Stimulated activated CD4-positive, alpha-beta T cell treated with anti-CD3 and anti-CD28 coated beads, Interleukin-2, amount 100 ng/mL, for 24 hours (primary cell): Measurements from ENCODE around the gene ATG101.

ENCODE experiments used
- DNase-seq, 2 donors: peaks; one replicate each; pipeline ENCODE4 v3.0.0-alpha.2; 2020

ATG101 gene

GRCh38 chr12:52058631-52059361 lies 11.0 kb upstream of the ATG101 start:
- DNase-seq = no peak

DNA sequence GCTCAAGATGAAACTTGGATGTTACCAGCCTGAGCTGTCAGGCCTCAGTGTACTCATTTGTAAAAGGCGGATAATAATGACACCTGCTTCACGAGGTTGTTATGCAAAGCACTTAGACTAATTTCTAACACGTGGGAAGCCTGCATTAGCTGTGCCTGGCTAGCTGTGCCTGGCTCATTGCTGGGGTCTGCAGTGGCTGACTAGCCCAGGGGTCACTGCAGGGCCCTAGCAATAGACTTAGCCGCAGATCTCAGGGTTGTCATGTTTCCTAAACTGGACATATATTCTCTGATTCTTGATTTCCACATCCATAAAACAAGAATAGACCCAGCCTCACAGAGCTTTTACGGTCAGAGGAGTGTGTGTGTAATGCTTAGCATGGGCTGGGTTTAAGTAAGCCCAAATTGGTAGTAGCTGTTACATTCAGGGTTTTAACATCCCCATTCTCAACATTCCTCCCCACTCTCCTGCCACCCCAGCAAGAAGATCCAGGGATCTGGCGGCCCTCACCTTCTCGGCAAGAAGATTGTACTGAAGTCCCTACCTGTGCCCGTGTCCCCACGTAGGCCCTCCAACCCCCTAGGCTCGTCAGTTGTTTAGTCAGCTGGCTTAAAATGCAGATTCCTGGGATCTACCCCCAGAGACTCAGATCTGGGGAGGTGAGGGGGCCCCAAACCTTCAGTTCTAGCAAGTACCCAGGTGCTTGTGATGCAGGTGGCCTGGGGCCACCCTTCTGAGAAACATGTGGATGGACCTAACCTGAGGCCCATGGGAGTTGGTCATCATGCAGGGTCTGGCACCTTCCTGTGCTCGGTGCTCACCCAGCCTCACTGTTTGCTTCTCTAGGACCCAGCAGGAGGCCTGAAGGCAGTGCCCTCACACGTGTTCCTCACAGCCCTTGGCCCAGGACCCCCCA lies 9.9 kb upstream of the ATG101 start:
- DNase-seq = no peak

- DNase-seq = no peak
These were observed 9.1 kb upstream of the ATG101 start for GRCh38 chr12:52060498-52061177.

GRCh38 chr12:52061470-52062166 lies 8.2 kb upstream of the ATG101 start:
- no peak for DNase-seq

DNA sequence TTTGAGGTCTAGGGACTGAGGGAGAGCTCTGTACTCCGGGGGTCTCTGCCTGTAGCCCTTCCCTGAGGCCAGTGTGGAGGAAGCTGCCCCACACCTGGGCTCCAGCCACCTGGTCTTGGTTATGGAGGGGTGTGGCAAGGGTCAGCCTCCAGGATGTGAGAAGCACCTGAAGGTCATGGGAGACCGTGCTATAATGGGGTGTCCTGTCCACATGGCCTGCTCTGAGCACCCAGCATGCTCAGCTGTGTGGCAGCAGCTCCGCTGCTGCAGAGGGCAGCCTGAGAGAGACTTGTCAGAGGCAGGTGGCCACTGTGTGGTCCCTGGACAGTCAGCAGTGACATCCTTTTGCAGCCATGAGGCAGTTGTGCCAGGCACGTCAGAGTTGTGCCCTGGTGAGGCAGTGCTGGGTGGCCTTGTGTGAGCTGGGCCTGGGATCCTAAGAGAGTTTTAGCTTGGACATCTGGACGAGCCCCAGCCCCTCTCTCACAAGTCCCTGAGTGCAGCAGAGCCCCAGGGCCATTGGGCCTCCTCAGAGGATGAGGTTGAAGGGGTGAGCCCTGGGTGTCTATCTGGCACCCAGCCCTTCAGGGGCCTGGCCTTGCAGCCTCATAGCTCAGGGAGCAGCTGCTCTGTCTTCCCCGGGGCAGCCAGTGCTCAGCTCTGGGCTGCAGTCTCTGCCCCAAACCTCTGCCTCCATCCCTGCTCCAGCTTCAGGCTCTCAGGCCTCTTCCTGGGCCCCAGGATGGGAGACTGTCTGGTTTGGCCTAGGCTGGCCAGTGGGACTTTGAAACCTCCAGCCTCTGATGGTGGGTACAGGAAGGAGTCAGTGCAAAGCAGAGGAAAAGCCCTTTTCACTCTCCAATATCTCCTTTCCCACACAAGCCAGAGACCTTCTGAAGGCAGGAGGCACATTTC lies 7.4 kb upstream of the ATG101 start:
- no peak for DNase-seq

GRCh38 chr12:52063082-52063924 lies 6.5 kb upstream of the ATG101 start:
- DNase-seq = no peak

DNA sequence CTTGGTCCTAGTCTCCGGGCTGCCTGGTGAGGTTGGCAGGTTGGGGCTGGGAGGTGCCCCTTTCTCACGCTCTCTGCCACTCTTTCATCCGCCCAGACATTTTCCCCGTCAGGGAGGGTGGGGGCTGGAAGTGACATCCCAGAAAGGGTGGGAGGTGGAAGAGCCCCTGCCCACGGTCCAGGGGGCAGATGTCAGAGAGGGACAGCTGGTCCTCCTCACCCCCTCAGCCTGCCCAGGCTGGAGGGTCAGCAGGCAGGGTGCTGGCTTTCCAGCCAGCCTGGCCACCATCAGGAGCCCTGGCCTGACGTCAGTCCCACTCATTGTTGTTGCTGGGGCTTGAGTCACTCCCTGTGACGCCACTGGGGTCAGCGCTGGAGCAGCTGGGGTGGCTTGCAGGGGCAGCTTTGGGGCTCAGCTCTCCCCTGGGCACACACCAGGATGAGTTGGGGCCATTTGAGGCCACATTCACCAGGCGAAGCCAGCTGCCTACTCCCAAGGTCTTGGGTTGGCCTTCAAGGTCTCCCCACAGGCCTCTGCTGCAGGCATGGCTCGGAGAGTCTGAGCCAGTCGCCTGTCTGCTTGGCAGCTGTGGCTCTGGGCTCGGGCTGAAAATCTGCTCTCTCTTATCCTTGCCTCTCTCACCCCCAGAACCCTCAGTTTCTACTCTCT lies 5.7 kb upstream of the ATG101 start:
- DNase-seq = no peak

DNA sequence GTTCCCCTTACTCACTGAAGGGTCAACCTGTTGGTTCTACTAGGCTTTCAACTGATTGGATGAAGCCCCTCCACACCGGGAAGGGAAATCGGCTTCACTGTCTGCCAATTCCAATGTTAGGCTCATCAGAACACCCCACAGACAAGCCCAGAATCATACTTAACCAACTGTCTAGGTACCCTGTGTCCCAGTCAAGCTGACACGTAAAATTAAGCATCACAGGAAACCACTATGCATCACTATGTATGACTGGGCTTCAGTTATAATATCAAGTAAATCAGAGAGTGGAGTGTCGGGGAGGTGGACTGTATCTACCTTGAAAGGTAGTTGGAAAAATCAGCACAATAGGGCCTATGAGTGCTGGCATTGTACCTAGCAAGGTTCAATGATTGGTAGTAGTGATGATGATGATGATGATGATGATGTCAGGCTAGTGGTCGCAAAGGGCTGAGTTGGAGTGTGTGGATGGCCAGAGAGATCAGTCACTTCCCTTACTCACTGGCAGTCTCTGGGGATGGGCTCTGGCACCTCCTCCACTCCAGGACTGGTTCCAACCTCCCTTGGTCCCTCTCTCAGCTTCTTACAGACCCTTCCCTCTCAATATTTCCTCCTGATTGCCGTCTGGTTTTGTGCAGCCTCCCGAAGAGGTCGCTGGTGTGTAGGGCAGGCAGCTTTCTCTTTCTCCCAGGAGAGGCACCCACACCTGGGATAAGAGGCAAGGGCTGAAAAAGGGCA lies 3.3 kb upstream of the ATG101 start:
- no peak for DNase-seq

- DNase-seq = no peak
These were observed 2.8 kb upstream of the ATG101 start for GRCh38 chr12:52067081-52067374.

- DNase-seq = no peak
These were observed 577 bp downstream of the ATG101 start for GRCh38 chr12:52070185-52070925.

GRCh38 chr12:52073531-52074381 lies 4.0 kb downstream of the ATG101 start:
- DNase-seq = no peak

- no peak for DNase-seq
These were observed 5.4 kb downstream of the ATG101 start for GRCh38 chr12:52074971-52075724.

- no peak for DNase-seq
These were observed 7.0 kb downstream of the ATG101 start for GRCh38 chr12:52076811-52077210.

DNA sequence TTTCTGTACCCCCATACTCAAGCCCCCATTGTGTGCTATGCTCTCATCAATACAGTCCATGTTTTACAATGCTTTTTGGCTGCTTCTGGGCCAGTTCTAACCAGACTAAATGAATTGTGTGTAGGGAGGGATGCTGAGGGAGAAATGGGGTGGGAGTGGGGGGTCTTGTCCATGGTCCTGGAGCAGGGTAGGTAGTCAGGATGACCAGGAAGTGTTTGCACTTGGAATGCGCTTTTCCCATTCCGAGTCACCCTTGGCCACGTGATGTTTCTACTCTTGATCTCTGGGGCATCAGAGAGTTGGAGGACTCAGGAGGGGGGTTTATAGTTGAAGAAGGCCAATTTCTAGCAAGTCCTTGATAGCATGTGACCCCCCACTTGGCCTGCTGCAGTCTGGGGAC lies 8.5 kb downstream of the ATG101 start:
- no peak for DNase-seq

DNA sequence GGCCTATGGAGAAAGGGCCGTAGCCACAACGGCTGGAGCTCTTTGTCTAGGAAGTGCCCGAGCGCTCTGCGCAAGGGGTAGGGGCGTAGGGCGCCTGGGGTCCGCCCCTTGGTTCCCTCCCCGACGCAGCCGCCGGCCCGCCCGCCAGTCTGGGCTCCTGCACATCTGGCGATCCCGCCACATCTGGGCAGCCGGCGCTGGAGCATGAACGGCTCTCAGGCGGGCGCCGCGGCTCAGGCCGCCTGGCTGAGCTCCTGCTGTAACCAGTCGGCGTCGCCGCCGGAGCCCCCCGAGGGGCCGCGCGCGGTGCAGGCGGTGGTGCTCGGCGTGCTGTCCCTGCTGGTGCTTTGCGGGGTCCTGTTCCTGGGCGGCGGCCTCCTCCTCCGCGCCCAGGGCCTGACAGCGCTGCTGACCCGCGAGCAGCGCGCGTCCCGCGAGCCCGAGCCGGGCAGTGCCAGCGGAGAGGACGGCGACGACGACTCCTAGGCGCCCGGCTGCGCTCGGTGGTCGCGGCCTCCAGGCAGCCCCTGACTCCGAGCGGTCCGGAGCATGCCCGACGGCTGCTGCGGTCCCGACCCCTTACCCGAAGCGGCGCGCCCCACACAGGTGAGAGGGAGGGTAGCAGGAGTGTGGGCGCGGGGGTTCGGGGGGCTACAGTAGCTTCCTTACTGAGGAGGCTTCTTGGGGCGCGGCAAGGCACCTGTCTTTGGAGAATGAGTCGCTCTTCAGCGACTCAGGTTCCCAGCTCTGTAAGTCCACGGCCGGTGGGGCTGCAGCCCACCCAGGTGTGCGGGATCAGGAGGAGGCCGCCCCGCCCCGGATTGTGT lies 10.0 kb downstream of the ATG101 start, which contains the start of gene SMIM41:
SMIM41 (plus strand) TSS at position 129 of the 827 bp plus-strand sequence; CDS start at position 205, 76 bp downstream.
- no peak for DNase-seq
